Kidney capillary endothelial cell (primary cell): Measurements from ENCODE around the gene SCYGR5.
"Not testable (repeated sequence)": the region's sequence is repeated elsewhere in the genome, so short reads cannot be mapped to it uniquely, and the experiment has no call there.

Experiments used
- DNase-seq: peaks from one replicate; pipeline ENCODE4 v3.0.0-alpha.2; 2018; ENCODE audit warnings: low spot score

Gene SCYGR5, protein sequence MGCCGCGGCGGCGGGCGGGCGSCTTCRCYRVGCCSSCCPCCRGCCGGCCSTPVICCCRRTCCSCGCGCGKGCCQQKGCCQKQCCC

DNA sequence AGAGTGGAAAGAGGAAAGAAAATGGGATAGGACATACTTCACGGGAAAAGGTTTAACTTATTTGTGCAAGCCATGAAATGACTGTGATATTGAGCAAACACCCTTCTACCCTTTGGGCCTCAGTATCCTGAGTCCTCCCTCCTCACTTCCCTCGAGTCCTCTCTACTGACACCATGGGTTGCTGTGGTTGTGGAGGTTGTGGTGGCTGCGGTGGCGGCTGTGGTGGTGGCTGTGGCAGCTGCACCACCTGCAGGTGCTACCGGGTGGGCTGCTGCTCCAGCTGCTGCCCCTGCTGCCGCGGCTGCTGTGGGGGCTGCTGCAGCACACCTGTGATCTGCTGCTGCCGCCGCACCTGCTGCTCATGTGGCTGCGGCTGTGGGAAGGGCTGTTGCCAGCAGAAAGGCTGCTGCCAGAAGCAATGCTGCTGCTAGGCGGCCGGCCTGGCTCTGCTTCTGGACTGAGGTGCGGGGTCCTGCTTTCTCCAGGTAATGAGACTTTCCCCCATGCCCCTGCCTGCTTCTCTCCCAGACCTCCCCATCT lies at the start of gene SCYGR5:
TSS of gene SCYGR5 (plus strand) at position 174 of the 540 bp plus-strand sequence. CDS start at position 174, 0 bp downstream.
- DNase-seq, result not testable (repeated sequence)

DNA sequence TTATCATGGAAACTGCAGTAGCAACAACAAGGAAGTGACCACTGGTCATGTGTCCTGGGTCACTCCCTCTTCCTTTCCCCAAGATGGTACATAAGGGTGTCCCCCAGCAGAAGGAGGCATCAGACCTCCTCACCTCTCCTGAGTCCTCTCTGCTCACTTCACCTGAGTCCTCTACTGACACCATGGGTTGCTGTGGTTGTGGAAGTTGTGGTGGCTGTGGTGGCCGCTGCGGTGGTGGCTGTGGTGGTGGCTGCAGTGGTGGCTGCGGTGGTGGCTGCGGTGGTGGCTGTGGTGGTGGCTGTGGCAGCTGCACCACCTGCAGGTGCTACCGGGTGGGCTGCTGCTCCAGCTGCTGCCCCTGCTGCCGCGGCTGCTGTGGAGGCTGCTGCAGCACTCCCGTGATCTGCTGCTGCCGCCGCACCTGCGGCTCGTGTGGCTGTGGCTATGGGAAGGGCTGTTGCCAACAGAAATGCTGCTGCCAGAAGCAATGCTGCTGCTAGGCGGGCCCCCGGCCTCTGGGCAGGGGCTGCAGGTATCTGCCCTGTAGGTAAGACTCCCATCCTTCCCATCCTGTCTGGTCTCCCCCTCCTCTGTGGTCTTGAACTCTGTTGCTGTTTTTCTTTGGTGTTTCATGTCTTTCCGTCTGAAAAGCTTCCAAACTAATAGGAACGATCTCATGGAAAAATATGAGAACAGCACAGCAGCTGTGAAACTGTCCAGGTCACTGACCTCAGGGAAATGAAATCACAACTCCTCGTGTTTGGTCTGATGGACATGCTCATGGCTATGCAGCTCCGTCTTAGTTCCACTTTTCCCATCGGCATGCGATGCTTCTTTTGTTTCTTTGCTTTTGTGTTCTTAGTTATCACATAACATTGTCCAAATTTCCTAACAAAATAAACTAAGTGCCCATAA lies 49.0 kb upstream of the SCYGR5 start, which contains the start of gene SCYGR4:
TSS of gene SCYGR4 (plus strand) at position 183 of the 915 bp plus-strand sequence. CDS start at position 183, 0 bp downstream.
- no peak for DNase-seq

DNA sequence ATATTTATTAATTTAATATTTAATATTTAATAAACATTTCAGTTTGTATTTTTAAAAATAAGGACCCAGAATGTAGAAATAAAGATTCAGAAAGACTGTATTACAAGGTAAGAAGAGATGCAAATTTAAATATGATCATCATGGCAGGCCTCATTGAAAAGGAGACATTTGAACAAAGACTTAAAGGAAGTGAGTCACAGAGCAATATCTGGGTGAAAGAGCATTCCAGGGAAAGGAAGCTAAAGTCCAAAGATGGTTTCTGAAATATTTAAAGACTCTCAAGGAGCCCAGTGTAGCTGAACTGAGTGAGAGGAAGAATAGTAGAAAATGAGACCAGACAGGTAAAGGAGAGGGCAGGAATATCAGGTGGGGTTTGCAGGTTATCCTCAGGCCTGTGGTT lies 43.4 kb upstream of the SCYGR5 start:
- DNase-seq, result peak; percentile 71

DNA sequence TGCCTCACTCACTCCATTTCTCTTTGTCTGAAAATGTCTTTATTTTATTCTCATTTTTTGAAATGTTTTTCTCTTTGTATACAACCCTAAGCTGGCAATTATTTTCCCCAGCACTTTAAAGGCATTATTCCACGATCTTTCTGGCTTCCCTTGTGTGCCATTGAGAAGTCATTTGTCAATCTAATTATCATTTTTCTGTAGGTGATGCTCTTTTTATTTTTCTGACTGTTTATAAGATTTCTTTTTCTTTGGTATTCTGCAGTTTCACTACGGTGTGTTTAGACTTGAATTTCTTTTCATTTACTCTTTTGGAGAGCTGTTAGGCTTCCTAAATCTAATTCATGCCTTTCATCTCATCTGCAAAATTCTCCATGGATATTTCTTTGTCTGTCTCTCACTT lies 41.2 kb upstream of the SCYGR5 start:
- DNase-seq, result no peak

DNA sequence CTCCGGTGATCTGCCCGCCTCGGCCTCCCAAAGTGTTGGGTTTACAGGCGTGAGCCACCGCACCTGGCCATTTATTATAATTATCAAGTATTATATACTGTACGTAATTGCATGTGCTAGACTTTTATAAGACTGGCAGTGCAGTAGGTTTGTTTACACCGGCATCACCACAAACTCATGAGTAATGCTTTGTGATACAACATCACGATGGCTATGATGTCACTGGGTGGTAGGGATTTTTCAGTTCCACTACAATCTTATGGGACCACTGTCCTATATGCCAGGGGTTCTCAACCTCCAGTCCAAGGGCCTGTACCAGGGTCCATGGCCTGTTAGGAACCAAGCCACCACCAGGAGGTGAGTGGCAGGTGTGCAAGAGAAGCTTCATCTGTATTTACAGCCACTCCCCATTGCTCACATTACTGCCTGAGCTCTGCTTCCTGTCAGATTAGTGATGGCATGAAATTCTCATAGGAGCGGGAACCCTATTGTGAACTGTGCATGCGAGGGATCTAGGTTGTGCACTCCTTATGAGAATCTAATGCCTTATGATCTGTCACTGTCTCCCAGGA lies 39.9 kb upstream of the SCYGR5 start:
- no peak for DNase-seq

DNA sequence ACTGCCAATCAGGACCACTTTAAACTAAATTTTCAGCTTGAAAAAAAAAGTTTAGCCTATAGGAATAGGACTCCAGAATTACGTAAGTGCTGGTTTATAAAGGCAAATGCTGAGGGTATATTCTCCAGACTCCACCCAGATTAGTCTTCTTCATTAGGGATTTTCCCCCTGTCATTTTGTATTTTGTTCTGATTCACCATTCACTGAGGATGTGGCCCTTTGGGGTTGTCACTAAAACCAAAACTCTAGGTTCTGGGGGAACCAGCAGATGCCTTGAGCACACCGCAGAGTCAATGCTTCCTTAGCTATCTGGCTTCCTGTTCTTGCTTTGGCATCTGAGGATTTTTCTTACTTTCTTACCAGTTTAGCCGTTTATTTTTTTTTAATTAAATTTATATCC lies 38.8 kb upstream of the SCYGR5 start:
- DNase-seq, result no peak

DNA sequence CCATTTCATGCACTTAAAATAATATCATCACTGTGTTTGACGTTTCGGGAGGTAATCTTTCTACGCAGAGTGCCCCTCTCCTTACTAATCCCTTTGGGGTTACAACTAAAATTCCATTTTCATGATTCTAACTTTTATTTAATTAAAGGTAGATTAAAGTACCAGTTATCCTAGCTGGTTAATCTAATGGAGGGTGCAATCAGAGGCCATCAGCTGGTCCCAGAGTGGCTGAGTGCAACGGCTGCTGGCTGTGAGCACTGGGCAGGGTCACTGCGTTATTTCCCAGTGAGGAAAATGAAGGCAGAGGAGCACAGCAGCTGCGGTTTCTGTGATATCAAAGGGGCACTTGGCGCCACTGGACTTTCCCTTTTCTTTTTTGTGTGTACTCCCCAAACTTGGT lies 37.2 kb upstream of the SCYGR5 start:
- no peak for DNase-seq

DNA sequence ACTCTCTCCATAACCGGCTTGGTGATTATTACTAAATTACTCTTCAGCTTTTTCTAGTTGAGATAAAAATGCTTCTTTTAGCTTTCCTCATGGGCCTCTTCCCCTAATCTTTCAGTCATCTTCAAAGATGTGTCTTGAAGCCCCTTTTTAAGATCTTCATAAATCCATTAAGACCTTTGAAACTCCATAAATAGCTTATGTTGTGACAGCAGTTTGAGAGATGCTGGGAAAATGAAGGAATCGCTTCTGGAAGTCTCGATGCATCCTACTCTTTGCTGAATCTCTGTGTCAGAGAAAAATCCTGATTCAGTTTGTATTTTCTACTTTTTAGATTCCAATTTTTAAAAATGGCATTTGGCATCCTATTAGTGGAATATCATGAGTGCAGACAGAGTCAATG lies 36.3 kb upstream of the SCYGR5 start:
- DNase-seq, result no peak

DNA sequence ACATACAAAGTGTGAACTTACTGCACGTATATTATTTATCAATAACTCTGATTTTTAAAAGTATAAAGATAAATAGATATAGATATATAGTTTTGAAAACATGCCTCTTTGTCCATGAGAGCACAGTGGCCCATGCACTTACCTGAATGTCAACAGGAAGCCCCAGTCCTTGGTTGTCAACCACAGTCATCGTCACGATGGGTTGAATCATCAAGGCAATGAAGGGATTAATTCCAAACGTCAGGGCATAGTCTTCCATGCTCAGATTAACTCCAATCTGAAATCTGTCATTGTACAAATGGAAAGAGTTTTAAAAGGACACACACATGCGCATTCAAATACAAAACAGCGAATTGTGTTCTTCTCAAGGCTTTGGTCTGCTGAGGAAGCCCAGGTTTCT lies 33.8 kb upstream of the SCYGR5 start:
- no peak for DNase-seq

DNA sequence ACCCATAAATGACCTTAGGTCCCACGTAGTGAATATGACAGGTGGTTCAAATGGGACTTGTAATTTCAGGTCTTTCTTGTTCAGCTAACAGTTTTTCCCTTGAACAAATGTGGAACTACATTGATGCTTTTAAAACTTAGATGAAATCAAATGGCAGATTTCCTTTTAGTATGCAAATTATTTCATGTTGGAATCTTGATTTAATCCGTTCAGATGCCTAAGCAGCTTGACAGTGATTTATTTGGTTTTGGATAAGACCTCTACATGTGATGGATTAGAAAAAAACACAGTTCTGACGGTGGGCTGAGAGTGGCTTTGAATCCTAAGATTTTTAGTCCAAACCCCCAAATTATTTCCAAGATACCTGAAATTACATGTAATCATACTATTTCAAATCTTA lies 32.4 kb upstream of the SCYGR5 start:
- DNase-seq, result no peak

DNA sequence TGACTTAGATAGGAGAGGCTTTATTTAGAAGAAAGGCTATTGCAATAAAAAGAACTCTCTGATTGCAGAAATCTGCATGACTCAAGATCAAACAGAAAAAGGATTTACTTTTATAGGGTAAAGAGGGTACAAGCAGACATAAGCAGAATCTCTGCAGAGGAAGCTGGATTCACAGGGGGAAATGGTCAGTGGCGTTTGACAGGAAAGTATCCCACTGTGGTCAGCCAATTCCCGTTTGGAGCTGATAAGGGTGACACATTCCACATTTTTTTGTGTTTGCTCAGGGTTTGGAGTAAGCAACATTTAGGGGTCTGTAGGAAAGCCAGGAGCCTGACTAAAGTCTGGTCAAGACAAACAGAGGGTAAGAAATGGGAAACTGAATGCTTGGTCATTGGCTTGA lies 23.9 kb upstream of the SCYGR5 start:
- no peak for DNase-seq

DNA sequence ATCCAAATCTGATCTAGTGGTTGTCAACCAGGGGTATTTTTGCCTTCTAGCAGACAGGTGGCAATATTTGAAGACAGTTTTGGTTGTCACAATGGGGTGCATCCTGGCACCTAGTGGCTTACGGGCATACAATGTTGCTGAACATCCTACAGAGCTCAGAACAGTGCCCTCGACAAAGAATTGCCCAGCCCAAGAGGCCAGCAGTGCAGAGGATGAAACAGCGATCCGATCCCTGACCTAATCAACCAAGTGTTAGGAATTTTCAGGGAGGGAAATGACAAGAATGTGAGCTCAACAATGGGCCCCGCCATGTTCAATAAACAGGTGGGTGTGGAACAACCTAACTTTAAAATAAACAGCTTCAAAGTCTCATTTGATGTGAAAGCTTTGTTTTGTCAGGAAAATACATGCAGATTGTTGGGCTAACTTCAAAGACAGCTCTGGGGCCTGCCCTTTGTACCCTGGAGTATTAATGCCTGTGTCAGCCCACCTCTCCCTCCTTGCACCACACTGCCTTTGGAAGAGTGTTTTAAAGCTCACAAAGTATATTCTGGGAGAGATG lies 22.5 kb upstream of the SCYGR5 start:
- DNase-seq, result no peak

DNA sequence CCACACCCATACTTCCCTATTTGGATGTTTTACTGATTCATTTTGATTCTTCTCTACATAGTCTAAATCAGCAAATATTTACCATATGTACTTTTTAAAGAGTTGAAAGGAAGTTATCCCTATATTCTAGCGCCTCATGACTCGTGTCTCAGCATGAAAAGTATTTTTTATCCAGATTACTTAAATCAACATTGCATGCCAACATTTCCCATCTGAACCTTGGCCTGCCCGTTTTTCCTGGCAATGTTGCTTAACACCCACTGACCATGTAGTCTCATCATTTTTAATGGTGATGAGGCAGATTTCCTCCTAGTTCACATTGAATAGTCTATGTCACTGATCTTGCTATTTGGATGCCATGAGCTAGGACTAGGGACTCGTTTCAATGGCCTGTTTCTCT lies 13.2 kb upstream of the SCYGR5 start:
- no peak for DNase-seq

DNA sequence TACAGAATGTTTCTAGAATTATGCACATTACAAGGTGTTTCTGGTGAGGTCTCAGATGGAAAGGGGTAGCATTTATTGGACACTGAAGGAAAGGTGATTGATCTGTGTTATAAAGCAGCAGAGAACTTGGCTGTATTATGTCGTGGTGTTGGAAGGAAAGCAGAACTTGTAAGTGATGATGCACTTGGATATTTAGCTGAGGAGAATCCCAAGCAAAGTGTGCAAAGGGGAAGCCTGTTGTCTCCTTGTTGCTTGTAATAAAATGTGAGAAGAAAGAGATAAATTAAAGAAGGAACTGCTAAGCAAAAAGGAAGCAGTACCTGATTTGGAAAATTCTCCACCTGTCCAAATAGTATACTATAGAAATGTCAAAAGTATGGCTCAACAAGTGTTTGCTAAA lies 12.2 kb upstream of the SCYGR5 start:
- no peak for DNase-seq

DNA sequence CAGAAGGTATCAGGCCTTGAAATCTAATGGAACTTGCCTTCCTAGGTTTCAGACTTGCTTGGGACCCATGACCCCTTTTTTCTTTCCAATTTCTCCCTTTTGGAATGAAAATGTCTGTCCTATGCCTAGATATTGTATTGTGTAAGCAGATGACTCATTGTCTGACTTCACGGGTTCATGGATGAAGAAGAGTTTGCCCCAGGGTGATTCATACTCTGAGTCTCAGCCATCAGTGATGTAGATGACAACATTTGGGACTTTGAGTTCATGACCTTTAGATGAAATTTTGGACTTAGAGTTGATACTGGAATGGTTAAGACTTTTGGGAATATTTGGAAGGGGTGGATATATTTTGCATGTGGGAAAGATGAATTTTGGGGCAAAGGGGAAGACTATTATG lies 11.2 kb upstream of the SCYGR5 start:
- DNase-seq, result peak; percentile 70

DNA sequence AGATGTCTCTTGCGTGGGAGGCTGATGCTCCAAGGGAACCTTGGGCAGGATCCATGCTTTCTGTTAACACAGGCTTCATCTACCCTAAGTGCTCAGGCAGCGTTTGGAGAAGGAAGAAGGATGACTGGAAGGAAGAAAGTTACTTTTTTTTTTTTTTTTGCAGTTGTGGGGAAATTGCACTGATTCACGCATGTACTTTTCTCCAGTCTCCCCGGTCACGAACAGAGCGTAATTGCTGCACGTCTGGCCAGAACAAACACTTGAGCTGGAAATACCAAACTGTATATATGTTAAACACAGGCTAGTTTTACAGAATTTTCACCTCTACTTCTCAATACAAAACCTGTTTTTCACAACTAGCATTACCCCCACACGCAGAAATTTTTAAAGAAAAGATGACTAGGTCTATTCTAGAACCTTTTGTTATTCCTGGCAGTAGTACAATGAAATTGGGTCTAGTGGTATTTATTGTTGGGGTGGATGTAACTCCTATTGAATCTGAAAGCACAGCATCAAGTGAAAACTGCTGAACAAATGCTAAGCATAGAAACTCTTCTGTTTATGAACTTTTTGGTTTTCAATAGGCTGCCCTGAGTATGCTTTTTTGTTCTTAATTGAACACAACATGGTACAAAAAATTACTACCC lies 9.3 kb upstream of the SCYGR5 start:
- DNase-seq, result no peak

DNA sequence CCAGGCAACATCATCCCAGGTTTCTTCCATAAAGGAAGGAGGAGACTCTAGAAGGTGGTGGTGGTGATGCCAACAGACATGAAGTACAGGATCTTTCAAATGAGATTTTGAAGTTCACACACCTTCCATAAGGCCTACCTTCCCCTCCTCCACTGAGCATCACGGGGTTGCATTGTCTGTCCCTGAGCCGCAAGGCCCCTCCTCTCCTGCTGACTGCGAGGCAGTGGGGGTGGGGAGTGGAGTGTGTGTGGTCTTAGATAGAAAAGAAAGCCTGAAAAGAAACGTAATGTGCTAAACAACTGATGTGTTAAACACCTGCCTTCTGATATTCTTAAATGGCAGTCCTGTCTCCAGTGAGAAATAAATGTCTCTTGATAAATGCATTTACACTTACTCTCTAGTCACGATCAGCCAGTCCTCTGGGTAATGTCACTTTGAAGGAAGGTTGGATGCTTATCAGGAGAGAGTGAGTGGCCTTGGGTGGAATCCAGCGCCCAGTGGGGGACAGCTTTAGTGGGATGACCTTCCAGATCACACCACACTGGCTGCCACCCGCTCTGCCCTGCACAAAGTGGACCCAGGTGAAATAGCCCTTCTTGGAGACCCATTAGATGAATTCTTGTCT lies 5.5 kb upstream of the SCYGR5 start:
- no peak for DNase-seq

DNA sequence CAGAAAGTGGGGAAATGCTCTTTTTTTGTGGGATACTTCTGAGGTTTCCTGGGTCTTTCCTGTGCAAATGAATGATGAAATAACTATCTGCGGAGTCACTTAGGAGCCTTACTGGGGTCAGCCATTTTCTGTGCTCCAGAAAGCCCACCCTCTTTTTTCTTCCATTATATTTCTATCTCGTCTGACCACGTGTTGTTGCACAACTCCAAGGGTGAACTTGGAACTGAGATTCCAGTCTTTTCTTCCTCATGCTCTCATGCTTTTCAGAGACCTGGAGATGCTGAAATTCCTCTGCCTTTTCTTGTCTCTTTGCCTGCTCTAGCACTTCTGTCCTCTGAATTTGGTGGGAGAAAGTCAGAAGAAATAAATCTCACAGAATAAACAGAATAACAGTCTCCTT lies 4.8 kb upstream of the SCYGR5 start:
- DNase-seq, result no peak

DNA sequence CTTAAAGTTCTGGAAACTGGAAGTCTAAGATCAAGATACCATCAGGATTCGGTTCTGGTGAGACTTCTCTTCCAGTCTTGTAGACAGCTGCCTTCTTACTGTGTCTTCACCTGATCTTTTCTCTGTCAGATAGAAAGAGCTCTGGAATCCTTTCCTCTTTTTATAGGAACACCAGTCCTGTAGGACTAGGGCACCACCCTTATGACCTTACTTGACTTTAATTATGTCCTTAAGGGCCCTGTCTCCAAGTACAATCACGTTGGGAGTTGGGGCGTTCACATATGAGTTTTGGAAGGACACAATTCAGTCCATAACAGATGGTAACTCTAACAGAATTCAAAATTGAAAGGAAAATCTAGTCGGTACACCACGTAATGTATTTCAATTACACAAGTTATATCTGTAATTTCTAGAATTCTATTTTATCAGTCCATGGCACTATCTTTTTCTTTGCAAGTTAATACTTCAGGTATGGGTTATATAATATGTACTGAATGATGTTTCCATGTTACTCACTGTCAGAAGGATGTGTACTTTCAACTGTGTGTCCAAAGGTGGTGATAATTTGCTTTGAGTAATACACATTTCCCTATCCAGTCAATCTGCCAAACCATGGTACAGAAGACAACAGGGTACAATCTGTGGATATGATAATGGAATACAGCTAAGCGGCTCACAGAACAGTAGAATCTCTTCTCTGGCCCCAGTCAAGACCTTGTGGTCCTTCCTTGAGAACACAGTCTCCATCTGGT lies 1.2 kb upstream of the SCYGR5 start:
- no peak for DNase-seq

DNA sequence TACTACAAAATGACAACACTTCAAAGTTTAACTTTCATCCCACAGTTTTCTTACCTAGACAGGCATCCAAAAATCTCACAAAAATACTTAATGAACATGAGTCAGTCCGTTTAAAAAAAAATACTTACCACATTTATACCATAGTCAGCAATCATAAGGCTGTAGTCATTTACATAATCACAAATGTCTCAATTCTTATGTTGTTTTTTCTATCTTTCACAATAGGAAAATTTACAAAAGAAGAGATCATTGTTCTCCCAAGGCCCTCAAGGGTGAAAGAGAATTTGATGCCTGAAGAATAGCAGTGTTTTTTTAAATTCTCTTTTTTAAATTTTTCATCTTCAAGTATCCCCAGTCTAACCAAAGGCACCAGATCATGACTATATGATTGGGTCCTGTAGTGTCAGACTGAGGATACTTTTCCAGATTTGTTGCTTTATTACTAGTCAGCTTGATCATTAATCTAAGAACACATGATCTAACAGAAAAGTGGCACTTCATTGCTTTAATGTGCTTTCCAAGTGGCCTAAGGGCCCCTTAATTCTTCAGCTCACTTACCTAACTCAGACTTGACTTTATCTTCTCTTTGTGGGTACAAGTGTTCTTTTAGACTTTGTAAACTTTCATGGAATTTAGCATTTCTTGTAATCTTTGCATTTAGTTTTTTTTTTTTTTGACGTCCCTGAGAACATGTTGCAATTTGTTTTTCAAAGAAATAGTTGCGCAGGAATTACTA lies 4.7 kb downstream of the SCYGR5 start:
- DNase-seq, result no peak
